ENCODE results near the gene EIF4E3.

EIF4E3 gene

GRCh38 chr3:71652781-71653413 is 72.3 kb downstream of the EIF4E3 start:
- Histone ChIP-seq H3F3A (ENCODE audit: insufficient read depth) (no peaks in the 10 kb centered on the region), H3K4me2 (ENCODE audit: low read depth, low read length, poor library complexity, severe bottlenecking) (no peak overlapping the region), H3K36me3 (ENCODE audit: low read length) (no peaks in the 10 kb centered on the region), H3K9ac (ENCODE audit: low read length) (no peak overlapping the region), H3K27me3 (ENCODE audit: low read length) (no peaks in the 10 kb centered on the region), H4K20me1 (ENCODE audit: low read depth, low read length) (no peaks in the 10 kb centered on the region), H3K27ac (ENCODE audit: low read depth, low read length) (no peak overlapping the region), H3K79me2 (ENCODE audit: insufficient read depth, low read length) (no peaks in the 10 kb centered on the region), H2AFZ (ENCODE audit: low read depth, low read length, severe bottlenecking) (no peak overlapping the region), H3K9me2 (replicated peaks; ENCODE audit: insufficient read depth, low read length) (no peaks in the 10 kb centered on the region), H3K4me3 (ENCODE audit: insufficient read depth, low read length, poor library complexity, severe bottlenecking) (no peak overlapping the region), H3K9me3 (ENCODE audit: insufficient read depth, low read length) (no peaks in the 10 kb centered on the region)
- TF ChIP-seq EZH2phosphoT487 (conservative IDR thresholded peaks at IDR 0.05; ENCODE audit: low read length): no peak
- TF ChIP-seq CTCF (IDR thresholded peaks at IDR 0.05; ENCODE audit: insufficient read depth, low read length, poor library complexity, severe bottlenecking): no peak

- H3K27ac ChIP-seq (ENCODE audit: low read depth, low read length): no peak overlapping the region
- H3K9ac ChIP-seq (ENCODE audit: low read length): no peak overlapping the region
- H3K27me3 ChIP-seq (ENCODE audit: low read length): no peaks in the 10 kb centered on the region
- H3K4me3 ChIP-seq (ENCODE audit: insufficient read depth, low read length, poor library complexity, severe bottlenecking): no peak overlapping the region
- H4K20me1 ChIP-seq (ENCODE audit: low read depth, low read length): no peaks in the 10 kb centered on the region
- no peaks in the 10 kb centered on the region for H3F3A ChIP-seq (ENCODE audit: insufficient read depth)
- no peak overlapping the region for H3K4me2 ChIP-seq (ENCODE audit: low read depth, low read length, poor library complexity, severe bottlenecking)
- TF ChIP-seq CTCF (IDR thresholded peaks at IDR 0.05; ENCODE audit: insufficient read depth, low read length, poor library complexity, severe bottlenecking) (no peak), EZH2phosphoT487 (conservative IDR thresholded peaks at IDR 0.05; ENCODE audit: low read length) (no peak)
- no peak overlapping the region for H2AFZ ChIP-seq (ENCODE audit: low read depth, low read length, severe bottlenecking)
- H3K9me3 ChIP-seq (ENCODE audit: insufficient read depth, low read length): no peaks in the 10 kb centered on the region
- no peaks in the 10 kb centered on the region for H3K79me2 ChIP-seq (ENCODE audit: insufficient read depth, low read length)
- no peaks in the 10 kb centered on the region for H3K9me2 ChIP-seq (replicated peaks; ENCODE audit: insufficient read depth, low read length)
- no peaks in the 10 kb centered on the region for H3K36me3 ChIP-seq (ENCODE audit: low read length)
These were observed 73.6 kb downstream of the EIF4E3 start for GRCh38 chr3:71651625-71652024.

GRCh38 chr3:71650372-71650771 is 74.8 kb downstream of the EIF4E3 start:
- no peak for TF ChIP-seq EZH2phosphoT487 (conservative IDR thresholded peaks at IDR 0.05; ENCODE audit: low read length)
- TF ChIP-seq CTCF (IDR thresholded peaks at IDR 0.05; ENCODE audit: insufficient read depth, low read length, poor library complexity, severe bottlenecking): no peak
- Histone ChIP-seq H3K4me2 (ENCODE audit: low read depth, low read length, poor library complexity, severe bottlenecking) (no peak overlapping the region), H3K27me3 (ENCODE audit: low read length) (no peaks in the 10 kb centered on the region), H3K9me2 (replicated peaks; ENCODE audit: insufficient read depth, low read length) (no peaks in the 10 kb centered on the region), H4K20me1 (ENCODE audit: low read depth, low read length) (no peaks in the 10 kb centered on the region), H3K9me3 (ENCODE audit: insufficient read depth, low read length) (no peaks in the 10 kb centered on the region), H3K36me3 (ENCODE audit: low read length) (no peaks in the 10 kb centered on the region), H3K9ac (ENCODE audit: low read length) (no peak overlapping the region), H3K4me3 (ENCODE audit: insufficient read depth, low read length, poor library complexity, severe bottlenecking) (no peak overlapping the region), H2AFZ (ENCODE audit: low read depth, low read length, severe bottlenecking) (no peak overlapping the region), H3K27ac (ENCODE audit: low read depth, low read length) (no peak overlapping the region), H3F3A (ENCODE audit: insufficient read depth) (no peaks in the 10 kb centered on the region), H3K79me2 (ENCODE audit: insufficient read depth, low read length) (no peaks in the 10 kb centered on the region)
